Suprapubic skin (tissue), 4 donors: ENCODE measurements around the gene TBC1D2B.
"Not testable (repeated sequence)": the region's sequence is repeated elsewhere in the genome, so short reads cannot be mapped to it uniquely, and the experiment has no call there.

Source experiments
- CTCF ChIP-seq, 2 donors: fragments of 200-600 bp in 1 of 2; fragments of 450-650 bp in 1 of 2; sonication (generic) in 1 of 2; IDR thresholded peaks; one replicate each; pipeline ENCODE4 v1.5.1; 2016 to 2019; ENCODE audit warnings: antibody characterized with exemption in 2 of 2, mild to moderate bottlenecking in 1 of 2, moderate library complexity in 1 of 2
- EP300 ChIP-seq: sonication (generic); formaldehyde crosslinking; IDR thresholded peaks from one replicate; pipeline ENCODE4 v1.6.1; 2017; ENCODE audit warnings: antibody characterized with exemption
- POLR2A ChIP-seq, 2 donors: fragments of 450-650 bp; IDR thresholded peaks; one replicate each; pipeline ENCODE4 v1.6.1; 2017; ENCODE audit warnings: antibody characterized with exemption in 2 of 2, mild to moderate bottlenecking in 2 of 2, moderate library complexity in 2 of 2
- POLR2AphosphoS5 ChIP-seq, 3 donors: sonication (generic); formaldehyde crosslinking; IDR thresholded peaks; one replicate each; pipeline ENCODE4 v1.6.1; 2017; ENCODE audit warnings: antibody characterized with exemption in 3 of 3

GRCh38 chr15:77991658-77992201 lies 85.8 kb downstream of the TBC1D2B start:
- TF ChIP-seq CTCF (IDR thresholded peaks at IDR 0.05); POLR2A (IDR thresholded peaks at IDR 0.05); POLR2AphosphoS5 (IDR thresholded peaks at IDR 0.05); EP300: not testable (repeated sequence)
